IPS-20b (cell line): Measurements from ENCODE around the gene HACD4.

Experiments
- H3K27ac ChIP-seq: one replicate; pipeline ENCODE4 v1.5.1; 2013; ENCODE audit warnings: low read length
- H3K27me3 ChIP-seq: 2 replicates; pipeline ENCODE4 v1.6.1; 2013; ENCODE audit warnings: mild to moderate bottlenecking, low read length, inconsistent platforms; ENCODE audit not compliant: insufficient read depth
- H3K36me3 ChIP-seq: 2 replicates; pipeline ENCODE4 v1.6.1; 2013; ENCODE audit warnings: low read depth, mild to moderate bottlenecking, inconsistent platforms, low read length, moderate library complexity; ENCODE audit not compliant: insufficient read depth
- H3K4me1 ChIP-seq: 2 replicates; pipeline ENCODE4 v1.6.1; 2013; ENCODE audit warnings: mild to moderate bottlenecking, control low read depth, inconsistent platforms, low read length, moderate library complexity; ENCODE audit not compliant: insufficient read depth
- H3K4me3 ChIP-seq: 2 replicates; pipeline ENCODE4 v1.5.1; 2013; ENCODE audit warnings: mild to moderate bottlenecking, low read length, inconsistent platforms
- H3K9ac ChIP-seq: 2 replicates; pipeline ENCODE4 v1.6.1; 2013; ENCODE audit warnings: low read depth, mild to moderate bottlenecking, inconsistent platforms, low read length, moderate library complexity
- H3K9me3 ChIP-seq: 2 replicates; pipeline ENCODE4 v1.6.1; 2013; ENCODE audit warnings: mild to moderate bottlenecking, low read depth, low read length, inconsistent platforms; ENCODE audit not compliant: insufficient read depth

HACD4 gene

GRCh38 chr9:21015995-21016394, 15.4 kb downstream of the HACD4 start:
- H3K4me1 ChIP-seq = peaks cover 24% of the 10 kb centered on the region
- no peaks in the 10 kb centered on the region for H3K27me3 ChIP-seq
- no peak overlapping the region for H3K4me3 ChIP-seq
- H3K27ac ChIP-seq = no peak overlapping the region
- H3K9me3 ChIP-seq = no peaks in the 10 kb centered on the region
- H3K9ac ChIP-seq = no peak overlapping the region
- H3K36me3 ChIP-seq = no peaks in the 10 kb centered on the region

GRCh38 chr9:21015129-21015815, 16.2 kb downstream of the HACD4 start:
- Histone ChIP-seq H3K36me3 (no peaks in the 10 kb centered on the region), H3K9me3 (no peaks in the 10 kb centered on the region), H3K4me3 (no peak overlapping the region), H3K9ac (no peak overlapping the region), H3K27me3 (no peaks in the 10 kb centered on the region), H3K27ac (no peak overlapping the region), H3K4me1 (peaks cover 24% of the 10 kb centered on the region)

GRCh38 chr9:21002040-21002439, 29.4 kb downstream of the HACD4 start:
- no peak overlapping the region for H3K9ac ChIP-seq
- no peaks in the 10 kb centered on the region for H3K27me3 ChIP-seq
- H3K36me3 ChIP-seq = no peaks in the 10 kb centered on the region
- H3K27ac ChIP-seq = no peak overlapping the region
- no peaks in the 10 kb centered on the region for H3K4me1 ChIP-seq
- no peak overlapping the region for H3K4me3 ChIP-seq
- no peaks in the 10 kb centered on the region for H3K9me3 ChIP-seq

- no peaks in the 10 kb centered on the region; the same call in 1 of the 2 replicates for H3K36me3 ChIP-seq
- H3K4me1 ChIP-seq = no peaks in the 10 kb centered on the region
- H3K4me3 ChIP-seq = no peak overlapping the region
These were observed 29.9 kb downstream of the HACD4 start for GRCh38 chr9:21001581-21001980.

GRCh38 chr9:20997503-20998076, 33.9 kb downstream of the HACD4 start:
- no peak overlapping the region for H3K4me3 ChIP-seq
- H3K36me3 ChIP-seq = peaks cover 15% of the 10 kb centered on the region
- no peaks in the 10 kb centered on the region for H3K9me3 ChIP-seq
- H3K27ac ChIP-seq = no peak overlapping the region
- H3K4me1 ChIP-seq = no peaks in the 10 kb centered on the region
- H3K9ac ChIP-seq = no peak overlapping the region
- H3K27me3 ChIP-seq = no peaks in the 10 kb centered on the region

More at GRCh38 chr9:21001581-21001980, 29.9 kb downstream of the HACD4 start:
- no peak overlapping the region for H3K9ac ChIP-seq
- no peak overlapping the region for H3K27ac ChIP-seq
- H3K9me3 ChIP-seq = no peaks in the 10 kb centered on the region
- H3K27me3 ChIP-seq = no peaks in the 10 kb centered on the region

GRCh38 chr9:20996809-20997208, 34.6 kb downstream of the HACD4 start:
- Histone ChIP-seq H3K36me3 (peaks cover 15% of the 10 kb centered on the region), H3K4me3 (no peak overlapping the region), H3K27ac (no peak overlapping the region), H3K9me3 (no peaks in the 10 kb centered on the region), H3K9ac (no peak overlapping the region), H3K4me1 (no peaks in the 10 kb centered on the region), H3K27me3 (no peaks in the 10 kb centered on the region)

- Histone ChIP-seq H3K36me3 (peaks cover 20% of the 10 kb centered on the region), H3K4me3 (no peak overlapping the region), H3K27ac (no peak overlapping the region), H3K9me3 (no peaks in the 10 kb centered on the region), H3K27me3 (no peaks in the 10 kb centered on the region), H3K9ac (no peak overlapping the region), H3K4me1 (no peaks in the 10 kb centered on the region)
These were observed 35.8 kb downstream of the HACD4 start for GRCh38 chr9:20995616-20996015.

GRCh38 chr9:20994486-20994885, 37.0 kb downstream of the HACD4 start:
- Histone ChIP-seq H3K27ac (no peak overlapping the region), H3K36me3 (peaks cover 31% of the 10 kb centered on the region)

GRCh38 chr9:20990867-20991266, 40.6 kb downstream of the HACD4 start:
- Histone ChIP-seq H3K9me3 (no peaks in the 10 kb centered on the region), H3K36me3 (peaks cover 34% of the 10 kb centered on the region), H3K4me1 (peaks cover 8% of the 10 kb centered on the region), H3K9ac (no peak overlapping the region), H3K4me3 (no peak overlapping the region), H3K27me3 (no peaks in the 10 kb centered on the region), H3K27ac (no peak overlapping the region)

More at GRCh38 chr9:20994486-20994885, 37.0 kb downstream of the HACD4 start:
- H3K4me1 ChIP-seq = no peaks in the 10 kb centered on the region
- no peak overlapping the region for H3K4me3 ChIP-seq
- no peak overlapping the region for H3K9ac ChIP-seq
- H3K9me3 ChIP-seq = no peaks in the 10 kb centered on the region
- no peaks in the 10 kb centered on the region for H3K27me3 ChIP-seq

GRCh38 chr9:20989923-20990341, 41.5 kb downstream of the HACD4 start:
- Histone ChIP-seq H3K4me1 (peaks cover 8% of the 10 kb centered on the region), H3K4me3 (no peak overlapping the region)

GRCh38 chr9:20988671-20989315, 42.6 kb downstream of the HACD4 start:
- Histone ChIP-seq H3K4me3 (no peak overlapping the region), H3K4me1 (peaks cover 8% of the 10 kb centered on the region), H3K27ac (no peak overlapping the region), H3K9ac (no peak overlapping the region), H3K36me3 (peaks cover 24% of the 10 kb centered on the region), H3K9me3 (no peaks in the 10 kb centered on the region), H3K27me3 (no peaks in the 10 kb centered on the region)

More at GRCh38 chr9:20989923-20990341, 41.5 kb downstream of the HACD4 start:
- Histone ChIP-seq H3K36me3 (peaks cover 30% of the 10 kb centered on the region), H3K9me3 (no peaks in the 10 kb centered on the region), H3K27ac (no peak overlapping the region), H3K27me3 (no peaks in the 10 kb centered on the region), H3K9ac (no peak overlapping the region)

- Histone ChIP-seq H3K9ac (no peak overlapping the region), H3K9me3 (no peaks in the 10 kb centered on the region), H3K4me1 (peaks cover 8% of the 10 kb centered on the region), H3K27ac (no peak overlapping the region), H3K36me3 (peaks cover 26% of the 10 kb centered on the region), H3K4me3 (no peak overlapping the region), H3K27me3 (no peaks in the 10 kb centered on the region)
These were observed 43.4 kb downstream of the HACD4 start for GRCh38 chr9:20988061-20988460.
